K562 (cell line): ENCODE data around the gene TJP2. TPM values are rescaled to one million over a fixed set of nuclear protein-coding genes. Genes with fewer than 3 reads are reported as not detected.

Source experiments
- BACH1 ChIP-seq: fragments of 200-800 bp; sonication (Bioruptor generic); IDR thresholded peaks from 2 replicates; pipeline ENCODE4 v1.6.1; 2016; ENCODE audit warnings: missing genetic modification characterization, missing compliant biosample characterization
- CC2D1A ChIP-seq: fragments of 450-650 bp; IDR thresholded peaks from 2 replicates; pipeline ENCODE4 v1.6.1; 2017; ENCODE audit warnings: mild to moderate bottlenecking
- CREM ChIP-seq: IDR thresholded peaks from 2 replicates; pipeline ENCODE4 v1.6.1; 2014; ENCODE audit warnings: antibody characterized with exemption, low read depth
- HMGXB4 ChIP-seq: sonication (generic); formaldehyde crosslinking; IDR thresholded peaks from 2 replicates; pipeline ENCODE4 v1.8.1; 2023; ENCODE audit warnings: mild to moderate bottlenecking, missing genetic modification reagents
- MAFF ChIP-seq: IDR thresholded peaks from 2 replicates; pipeline ENCODE4 v1.6.1; 2012; ENCODE audit warnings: low read length, improper control_type of control experiment
- MEIS2 ChIP-seq: fragments of 450-650 bp; IDR thresholded peaks from 2 replicates; pipeline ENCODE4 v1.6.1; 2014; ENCODE audit warnings: mild to moderate bottlenecking; ENCODE audit not compliant: partially characterized antibody
- MIER1 ChIP-seq: fragments of 450-650 bp; IDR thresholded peaks from 2 replicates; pipeline ENCODE4 v1.6.1; 2016; ENCODE audit warnings: antibody characterized with exemption, mild to moderate bottlenecking, low read depth
- NFE2 ChIP-seq: IDR thresholded peaks from 2 replicates; pipeline ENCODE4 v1.6.1; 2014; ENCODE audit warnings: antibody characterized with exemption, low read depth
- NR2F6 ChIP-seq: fragments of 450-650 bp; formaldehyde crosslinking; IDR thresholded peaks from 2 replicates; pipeline ENCODE4 v1.4.0; 2020; ENCODE audit warnings: mild to moderate bottlenecking
- PML ChIP-seq: IDR thresholded peaks from 2 replicates; pipeline ENCODE4 v1.6.1; 2012; ENCODE audit warnings: low read length, inconsistent platforms
- POLR2AphosphoS2 ChIP-seq: IDR thresholded peaks from 2 replicates; pipeline ENCODE4 v1.6.1; 2012; ENCODE audit warnings: low read length, improper control_type of control experiment
- RFX7 ChIP-seq: fragments of 250-450 bp; sonication (Bioruptor Pico); IDR thresholded peaks from 2 replicates; pipeline ENCODE4 v1.5.1; 2021; ENCODE audit warnings: mild to moderate bottlenecking
- SIN3B ChIP-seq: fragments of 450-650 bp; IDR thresholded peaks from 2 replicates; pipeline ENCODE4 v1.6.1; 2017; ENCODE audit warnings: low read depth, mild to moderate bottlenecking, moderate library complexity
- SREBF1 ChIP-seq: fragments of 150-350 bp; IDR thresholded peaks from 2 replicates; pipeline ENCODE4 v1.6.1; 2014; ENCODE audit warnings: antibody characterized with exemption, low read depth, low read length, borderline replicate concordance
- TAL1 ChIP-seq: fragments of 450-650 bp; IDR thresholded peaks from 2 replicates; pipeline ENCODE4 v1.6.1; 2016; ENCODE audit warnings: mild to moderate bottlenecking
- TCF3 ChIP-seq: sonication (generic); formaldehyde crosslinking; IDR thresholded peaks from 2 replicates; pipeline ENCODE4 v1.4.0; 2020; ENCODE audit warnings: mild to moderate bottlenecking, missing genetic modification reagents
- TOE1 ChIP-seq, 2 experiments: fragments of 450-650 bp in 1 of 2; sonication (generic) in 1 of 2; formaldehyde crosslinking in 1 of 2; IDR thresholded peaks; 2 replicates each; pipeline versions ENCODE4 v1.7.1 to v1.8.0; 2016 to 2022; ENCODE audit warnings: borderline replicate concordance in 2 of 2, mild to moderate bottlenecking in 2 of 2, antibody characterized with exemption in 1 of 2, inconsistent platforms in 1 of 2, low read depth in 1 of 2, missing genetic modification reagents in 1 of 2, moderate library complexity in 1 of 2
- ZNF12 ChIP-seq: sonication (generic); formaldehyde crosslinking; IDR thresholded peaks from 2 replicates; pipeline ENCODE4 v1.4.0; 2020; ENCODE audit warnings: mild to moderate bottlenecking, missing genetic modification reagents
- ZNF79 ChIP-seq: fragments of 250-450 bp; sonication (Bioruptor Pico); IDR thresholded peaks from 2 replicates; pipeline ENCODE4 v1.4.0; 2020; ENCODE audit warnings: low read depth, mild to moderate bottlenecking, moderate library complexity
- polyA plus RNA-seq, 8 experiments: library from polyadenylated mRNA; depleted of rRNA in 4 of 8; stranded (reverse) in 5 of 8; unstranded in 3 of 8; fragments of >200 nt; fragmentation: Nextera tagmentation in 2 of 8; fragmentation: Illumina TruSeq in 1 of 8; extraction: Ambion mirVana in 2 of 8; extraction: Trizol in 1 of 8; gene quantifications; 2 replicates each; pipeline versions ENCODE4 v1.2.1 to v1.2.3, GENCODE V29; 2011 to 2014; ENCODE audit warnings: inconsistent platforms in 1 of 8, missing spikeins in 1 of 8
- total RNA-seq, 7 experiments: library from RNA; depleted of rRNA in 6 of 7; stranded (reverse); fragments of >200 nt in 6 of 7; fragmentation: Illumina TruSeq in 2 of 7; extraction: Trizol in 2 of 7; gene quantifications; 2 replicates each; pipeline versions ENCODE4 v1.2.1 to v1.2.3, GENCODE V29; 2011 to 2021; ENCODE audit warnings: low replicate concordance in 1 of 7
- TF ChIP-seq, protein P1 (sequence below): fragments of 450-650 bp; IDR thresholded peaks from 2 replicates; pipeline ENCODE4 v1.6.1; 2016
- TF ChIP-seq, protein P2 (sequence below): sonication (generic); formaldehyde crosslinking; IDR thresholded peaks from 2 replicates; pipeline ENCODE4 v1.9.0; 2022; ENCODE audit warnings: mild to moderate bottlenecking, missing genetic modification reagents

Gene TJP2
- total and polyA plus RNA-seq, 9 of the 15 experiments (the other 6 are each of a cell fraction or from before 2014, with no cell fraction given), result 4.0 to 24.1 (median 16.8) TPM

- TF ChIP-seq, protein P1, sequence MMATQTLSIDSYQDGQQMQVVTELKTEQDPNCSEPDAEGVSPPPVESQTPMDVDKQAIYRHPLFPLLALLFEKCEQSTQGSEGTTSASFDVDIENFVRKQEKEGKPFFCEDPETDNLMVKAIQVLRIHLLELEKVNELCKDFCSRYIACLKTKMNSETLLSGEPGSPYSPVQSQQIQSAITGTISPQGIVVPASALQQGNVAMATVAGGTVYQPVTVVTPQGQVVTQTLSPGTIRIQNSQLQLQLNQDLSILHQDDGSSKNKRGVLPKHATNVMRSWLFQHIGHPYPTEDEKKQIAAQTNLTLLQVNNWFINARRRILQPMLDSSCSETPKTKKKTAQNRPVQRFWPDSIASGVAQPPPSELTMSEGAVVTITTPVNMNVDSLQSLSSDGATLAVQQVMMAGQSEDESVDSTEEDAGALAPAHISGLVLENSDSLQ, result peak; percentile 67
- peak; percentile 27; the same call in 1 of the 2 replicates for TF ChIP-seq NFE2
- TF ChIP-seq CREM, result no peak
- TF ChIP-seq BACH1 (tag), result no peak
- no peak for TF ChIP-seq RFX7 (CRISPR knock-in tag)
- TF ChIP-seq TOE1 (IDR thresholded peaks at IDR 0.05; ENCODE audit: borderline replicate concordance), result 0 out of 2 replicates have a peak, but pooled peaks have one; percentile 18
- no peak for TF ChIP-seq TOE1 (CRISPR knock-in tag; IDR thresholded peaks at IDR 0.05; ENCODE audit: borderline replicate concordance, low read depth)
- peak; percentile 49 for TF ChIP-seq MEIS2
- TF ChIP-seq ZNF79 (CRISPR knock-in tag), result no peak
- no peak for TF ChIP-seq MIER1
- no peak for TF ChIP-seq PML
- TF ChIP-seq SIN3B, result no peak
- no peak for TF ChIP-seq CC2D1A
- peak; percentile 42 for TF ChIP-seq TCF3 (CRISPR knock-in tag)
- no peak for TF ChIP-seq POLR2AphosphoS2
- TF ChIP-seq HMGXB4 (CRISPR knock-in tag), result no peak
- TF ChIP-seq NR2F6, result no peak
- TF ChIP-seq ZNF12, result no peak
- TF ChIP-seq MAFF, result peak; percentile 24; the same call in 1 of the 2 replicates
- TF ChIP-seq, protein P2, sequence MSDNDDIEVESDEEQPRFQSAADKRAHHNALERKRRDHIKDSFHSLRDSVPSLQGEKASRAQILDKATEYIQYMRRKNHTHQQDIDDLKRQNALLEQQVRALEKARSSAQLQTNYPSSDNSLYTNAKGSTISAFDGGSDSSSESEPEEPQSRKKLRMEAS (CRISPR knock-in tag), result no peak
- TF ChIP-seq SREBF1, result no peak
- TF ChIP-seq TAL1, result 0 out of 2 replicates have a peak, but pooled peaks have one; percentile 5
Observed at GRCh38 chr9:69130456-69131441, 43.3 kb upstream of the TJP2 start (continued).
